Natural killer cell (primary cell): ENCODE results near the gene POLA1. TPM values are rescaled to one million over a fixed set of nuclear protein-coding genes. Genes with fewer than 3 reads are reported as not detected.

Source experiments
- ATAC-seq, 3 donors: fragments of 150-1000 bp in 2 of 3; fragments of 200-7000 bp in 1 of 3; cut with Tn5 transposase; 1 replicate in 1 of 3; 2 replicates in 2 of 3; pipeline ENCODE4 v1.10.0; 2021; ENCODE audit warnings: mild to moderate bottlenecking in 2 of 3, moderate library complexity in 2 of 3
- DNase-seq, 2 donors: peaks; one replicate each; pipeline versions ENCODE4 v3.0.0 to v3.0.0-alpha.2; 2013 to 2021; ENCODE audit warnings: mixed read lengths in 1 of 2
- H3K27ac ChIP-seq: one replicate; pipeline ENCODE4 v1.5.1; 2013; ENCODE audit warnings: mild to moderate bottlenecking, low read length
- H3K27me3 ChIP-seq: one replicate; pipeline ENCODE4 v1.6.1; 2013; ENCODE audit warnings: low read length; ENCODE audit not compliant: control insufficient read depth, insufficient read depth
- H3K36me3 ChIP-seq: one replicate; pipeline ENCODE4 v1.6.1; 2013; ENCODE audit warnings: low read length; ENCODE audit not compliant: control insufficient read depth, insufficient read depth
- H3K4me1 ChIP-seq: one replicate; pipeline ENCODE4 v1.6.1; 2013; ENCODE audit warnings: low read length; ENCODE audit not compliant: control insufficient read depth, insufficient read depth
- H3K4me3 ChIP-seq: one replicate; pipeline ENCODE4 v1.5.1; 2013; ENCODE audit warnings: low read length
- H3K9me3 ChIP-seq: one replicate; pipeline ENCODE4 v1.6.1; 2013; ENCODE audit warnings: low read length; ENCODE audit not compliant: control insufficient read depth, insufficient read depth
- H3K27ac Mint-ChIP-seq, 2 donors: one replicate each; pipeline ENCODE4 v1.8.0; 2022; ENCODE audit warnings: mild to moderate bottlenecking in 2 of 2, mixed read lengths in 2 of 2, moderate library complexity in 1 of 2
- H3K27me3 Mint-ChIP-seq, 2 donors: one replicate each; pipeline ENCODE4 v1.8.0; 2022; ENCODE audit warnings: low read depth in 2 of 2, mixed read lengths in 2 of 2
- H3K36me3 Mint-ChIP-seq: one replicate; pipeline ENCODE4 v1.8.0; 2022; ENCODE audit warnings: mixed read lengths
- H3K4me1 Mint-ChIP-seq, 2 donors: one replicate each; pipeline ENCODE4 v1.8.0; 2022; ENCODE audit warnings: mixed read lengths in 2 of 2
- H3K4me3 Mint-ChIP-seq: one replicate; pipeline ENCODE4 v1.8.0; 2022; ENCODE audit warnings: mild to moderate bottlenecking, moderate library complexity, mixed read lengths
- H3K9me3 Mint-ChIP-seq, 2 donors: one replicate each; pipeline ENCODE4 v1.8.0; 2022; ENCODE audit warnings: mixed read lengths in 2 of 2
- CTCF ChIP-seq: fragments of 200-600 bp; IDR thresholded peaks from one replicate; pipeline ENCODE4 v1.8.0; 2022; ENCODE audit warnings: antibody characterized with exemption
- WGBS: methylation state at CpG from one replicate; pipeline ENCODE4 v1.1.7; 2013; ENCODE audit warnings: missing lambda C conversion rate; ENCODE audit not compliant: insufficient coverage; 5-methylcytosine and 5-hydroxymethylcytosine counted together
- intact Hi-C: fragments of 100-400 bp; cut with micrococcal nuclease; formaldehyde crosslinking; loops from one replicate; pipeline ENCODE4 v1.14.2; 2022
- total RNA-seq, 4 donors: library from RNA; stranded (reverse); fragments of 120-200 nt in 1 of 4; gene quantifications; one replicate each; pipeline versions ENCODE4 v1.2.3 to v1.2.4, GENCODE V29; 2013 to 2022

Gene POLA1
- total RNA-seq, 3 donors from 2014 or later (not counting 1 experiment from before 2014, with no cell fraction given) = 11.1 to 12.6 (median 11.3) TPM

GRCh38 chrX:24987731-24988130, 294.0 kb downstream of the POLA1 start:
- no CpG with 5 or more reads among the region's 4 CpGs for WGBS
- intact Hi-C loops = no loop called here
- Mint-ChIP-seq H3K4me1 (no peaks in the 10 kb centered on the region), H3K27me3 (no peaks in the 10 kb centered on the region), H3K27ac (no peak overlapping the region), H3K4me3 (no peak overlapping the region), H3K9me3 (no peaks in the 10 kb centered on the region), H3K36me3 (no peaks in the 10 kb centered on the region)
- no peak for ATAC-seq
- no peak overlapping the region for H3K4me3 ChIP-seq
- no peaks in the 10 kb centered on the region for H3K36me3 ChIP-seq
- no peaks in the 10 kb centered on the region for H3K27me3 ChIP-seq
- no peak overlapping the region for H3K27ac ChIP-seq
- no peak for TF ChIP-seq CTCF
- DNase-seq = no peak
- no peaks in the 10 kb centered on the region for H3K9me3 ChIP-seq
- H3K4me1 ChIP-seq = no peaks in the 10 kb centered on the region

GRCh38 chrX:24988314-24988713, 294.6 kb downstream of the POLA1 start:
- ATAC-seq = no peak
- no peaks in the 10 kb centered on the region for H3K9me3 Mint-ChIP-seq

GRCh38 chrX:24990535-24990934, 296.8 kb downstream of the POLA1 start:
- ATAC-seq (no peak), DNase-seq (no peak)
- intact Hi-C loops = no loop called here
- no peaks in the 10 kb centered on the region for H3K27me3 ChIP-seq
- Mint-ChIP-seq H3K27me3 (no peaks in the 10 kb centered on the region), H3K27ac (no peak overlapping the region), H3K9me3 (no peaks in the 10 kb centered on the region), H3K4me3 (no peak overlapping the region), H3K36me3 (no peaks in the 10 kb centered on the region), H3K4me1 (no peaks in the 10 kb centered on the region)
- TF ChIP-seq CTCF = no peak
- no peaks in the 10 kb centered on the region for H3K36me3 ChIP-seq
- H3K4me1 ChIP-seq = no peaks in the 10 kb centered on the region
- H3K4me3 ChIP-seq = no peak overlapping the region
- H3K27ac ChIP-seq = no peak overlapping the region
- H3K9me3 ChIP-seq = no peaks in the 10 kb centered on the region
- WGBS = 100% methylated on average over 5 of the region's 8 CpGs

More at GRCh38 chrX:24988314-24988713, 294.6 kb downstream of the POLA1 start:
- Mint-ChIP-seq H3K27ac (no peak overlapping the region), H3K4me3 (no peak overlapping the region), H3K36me3 (no peaks in the 10 kb centered on the region), H3K27me3 (no peaks in the 10 kb centered on the region), H3K4me1 (no peaks in the 10 kb centered on the region)
- H3K9me3 ChIP-seq = no peaks in the 10 kb centered on the region
- DNase-seq = no peak
- H3K36me3 ChIP-seq = no peaks in the 10 kb centered on the region
- no peak for TF ChIP-seq CTCF
- no peaks in the 10 kb centered on the region for H3K4me1 ChIP-seq
- H3K27ac ChIP-seq = no peak overlapping the region
- intact Hi-C loops = no loop called here
- H3K4me3 ChIP-seq = no peak overlapping the region
- 96% methylated on average over 4 of the region's 4 CpGs for WGBS
- no peaks in the 10 kb centered on the region for H3K27me3 ChIP-seq

DNA sequence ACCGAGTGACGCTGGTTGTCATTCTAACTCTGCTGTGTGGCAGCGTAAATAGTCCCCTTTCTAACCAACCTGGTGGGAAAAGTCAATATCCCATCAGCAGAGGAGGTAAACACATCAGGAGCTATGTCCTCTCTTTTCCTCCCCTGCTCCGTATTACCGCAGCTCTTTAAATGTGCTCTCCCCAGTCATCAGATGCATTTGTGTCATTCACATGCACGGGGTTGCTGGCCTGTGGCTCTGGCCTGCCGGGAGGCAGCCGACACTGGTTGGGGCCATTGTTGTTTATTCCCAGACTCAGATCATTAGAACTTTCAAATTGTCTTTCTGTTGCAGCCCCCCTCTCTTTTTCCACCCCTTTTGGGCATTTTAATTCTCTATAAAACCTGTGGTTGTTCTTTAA, 300.2 kb downstream of the POLA1 start:
- H3K9me3 ChIP-seq = no peaks in the 10 kb centered on the region
- no peaks in the 10 kb centered on the region for H3K4me1 ChIP-seq
- Mint-ChIP-seq H3K36me3 (no peaks in the 10 kb centered on the region), H3K4me3 (no peak overlapping the region), H3K4me1 (no peaks in the 10 kb centered on the region), H3K27ac (no peak overlapping the region), H3K27me3 (peaks cover 0 to under 1% of the 10 kb centered on the region in 2 donors), H3K9me3 (no peaks in the 10 kb centered on the region)
- H3K4me3 ChIP-seq = no peak overlapping the region
- DNase-seq (no peak), ATAC-seq (no peak)
- intact Hi-C loops = no loop called here
- no peak for TF ChIP-seq CTCF
- no peaks in the 10 kb centered on the region for H3K36me3 ChIP-seq
- H3K27me3 ChIP-seq = no peaks in the 10 kb centered on the region
- H3K27ac ChIP-seq = no peak overlapping the region
- WGBS = 96% methylated on average over 8 of the region's 8 CpGs
